Upper lobe of right lung (tissue), 1 donor: ENCODE results near the gene CUL1. TPM values are rescaled to one million over a fixed set of nuclear protein-coding genes. Genes with fewer than 3 reads are reported as not detected.

Experiments
- ATAC-seq: fragments of 200-7000 bp; cut with Tn5 transposase; one replicate; pipeline ENCODE4 v1.9.1; 2020; ENCODE audit warnings: mild to moderate bottlenecking, moderate library complexity
- DNase-seq: peaks from one replicate; pipeline ENCODE4 v3.0.0-alpha.2; 2020
- H3K27ac ChIP-seq: fragments of 200-600 bp; one replicate; pipeline ENCODE4 v1.8.0; 2022
- H3K27me3 ChIP-seq: fragments of 200-600 bp; one replicate; pipeline ENCODE4 v1.8.0; 2022; ENCODE audit warnings: mild to moderate bottlenecking
- H3K36me3 ChIP-seq: fragments of 200-600 bp; one replicate; pipeline ENCODE4 v1.8.0; 2022
- H3K4me1 ChIP-seq: fragments of 200-600 bp; one replicate; pipeline ENCODE4 v1.8.0; 2022
- H3K4me3 ChIP-seq: fragments of 200-600 bp; one replicate; pipeline ENCODE4 v1.8.0; 2022; ENCODE audit warnings: mild to moderate bottlenecking
- H3K9me3 ChIP-seq: fragments of 200-600 bp; one replicate; pipeline ENCODE4 v1.8.0; 2022
- intact Hi-C: fragments of 100-400 bp; cut with DNase I; formaldehyde crosslinking; loops from one replicate; pipeline ENCODE4 v1.11.0; 2022
- total RNA-seq: library from RNA; stranded (reverse); fragmentation: NEBNext Ultra II Directional; extraction: Animal tissue kit (Norgen Biotek cat#: 25700); gene quantifications from one replicate; pipeline ENCODE4 v1.2.1, GENCODE V29; 2021
- TF ChIP-seq, protein P1 (sequence below): fragments of 200-600 bp; IDR thresholded peaks from one replicate; pipeline ENCODE4 v1.8.0; 2022; ENCODE audit warnings: antibody characterized with exemption
- donor health status: DM: no; HTN: yes; CAD: no; lungs with severe emphysema.

CUL1 gene
- total RNA-seq, 1 donor from 2014 or later, result 44.4 TPM

DNA sequence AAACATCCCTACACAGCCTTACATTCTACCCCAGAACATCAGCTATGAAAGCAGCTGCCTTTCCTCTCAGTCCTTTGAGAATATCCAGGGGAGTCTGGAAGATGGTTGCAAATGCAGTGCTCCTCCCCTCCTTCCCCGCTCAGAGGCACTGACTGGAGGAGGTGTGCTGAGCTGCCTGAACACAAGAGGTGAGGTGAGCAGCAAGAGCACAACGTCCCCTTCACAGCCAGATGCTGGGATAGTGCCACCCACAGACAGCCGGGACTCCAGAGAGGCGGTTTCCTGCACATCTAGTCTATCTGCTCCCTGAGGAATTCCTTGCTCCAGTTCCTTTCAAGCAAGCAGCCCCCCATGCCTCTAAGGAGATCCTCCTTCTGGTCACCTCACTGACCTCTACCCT, 111.2 kb downstream of the CUL1 start:
- TF ChIP-seq, protein P1, sequence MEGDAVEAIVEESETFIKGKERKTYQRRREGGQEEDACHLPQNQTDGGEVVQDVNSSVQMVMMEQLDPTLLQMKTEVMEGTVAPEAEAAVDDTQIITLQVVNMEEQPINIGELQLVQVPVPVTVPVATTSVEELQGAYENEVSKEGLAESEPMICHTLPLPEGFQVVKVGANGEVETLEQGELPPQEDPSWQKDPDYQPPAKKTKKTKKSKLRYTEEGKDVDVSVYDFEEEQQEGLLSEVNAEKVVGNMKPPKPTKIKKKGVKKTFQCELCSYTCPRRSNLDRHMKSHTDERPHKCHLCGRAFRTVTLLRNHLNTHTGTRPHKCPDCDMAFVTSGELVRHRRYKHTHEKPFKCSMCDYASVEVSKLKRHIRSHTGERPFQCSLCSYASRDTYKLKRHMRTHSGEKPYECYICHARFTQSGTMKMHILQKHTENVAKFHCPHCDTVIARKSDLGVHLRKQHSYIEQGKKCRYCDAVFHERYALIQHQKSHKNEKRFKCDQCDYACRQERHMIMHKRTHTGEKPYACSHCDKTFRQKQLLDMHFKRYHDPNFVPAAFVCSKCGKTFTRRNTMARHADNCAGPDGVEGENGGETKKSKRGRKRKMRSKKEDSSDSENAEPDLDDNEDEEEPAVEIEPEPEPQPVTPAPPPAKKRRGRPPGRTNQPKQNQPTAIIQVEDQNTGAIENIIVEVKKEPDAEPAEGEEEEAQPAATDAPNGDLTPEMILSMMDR, result no peak
- ATAC-seq (no peak), DNase-seq (no peak)
- Histone ChIP-seq H3K4me1 (no peaks in the 10 kb centered on the region), H3K27ac (no peak overlapping the region), H3K4me3 (no peak overlapping the region), H3K9me3 (no peaks in the 10 kb centered on the region), H3K36me3 (peaks cover 4% of the 10 kb centered on the region), H3K27me3 (no peaks in the 10 kb centered on the region)
- intact Hi-C loops, result no loop called here

DNA sequence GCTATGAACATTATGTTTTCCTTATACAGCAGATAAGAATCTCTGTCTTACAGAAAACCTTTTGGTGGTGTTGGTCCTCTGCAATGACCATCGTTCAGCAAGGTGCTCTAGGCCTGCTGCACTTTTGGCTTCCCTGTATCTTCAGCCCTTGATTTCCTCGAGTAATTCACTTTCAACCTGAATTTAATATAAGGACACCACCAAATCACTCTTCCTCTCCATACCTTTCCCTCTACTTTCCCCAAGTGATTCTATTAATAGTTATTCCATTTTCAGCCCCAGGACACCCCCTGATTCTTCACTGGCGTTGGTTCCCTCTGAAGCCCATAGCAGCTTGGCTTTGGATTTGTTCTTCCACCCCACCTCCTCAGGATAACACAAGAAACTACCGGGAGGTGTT, 113.2 kb downstream of the CUL1 start:
- no peaks in the 10 kb centered on the region for H3K4me1 ChIP-seq
- ATAC-seq, result no peak
- H3K27me3 ChIP-seq, result no peaks in the 10 kb centered on the region
- no peak overlapping the region for H3K4me3 ChIP-seq
- H3K9me3 ChIP-seq, result no peaks in the 10 kb centered on the region
- TF ChIP-seq, protein P1, result no peak
- no peak overlapping the region for H3K27ac ChIP-seq
- peaks cover 4% of the 10 kb centered on the region for H3K36me3 ChIP-seq
- DNase-seq, result no peak
- intact Hi-C loops, result no loop called here

- TF ChIP-seq, protein P1, result no peak
Measured at GRCh38 chr7:148813890-148814289, 115.2 kb downstream of the CUL1 start.

DNA sequence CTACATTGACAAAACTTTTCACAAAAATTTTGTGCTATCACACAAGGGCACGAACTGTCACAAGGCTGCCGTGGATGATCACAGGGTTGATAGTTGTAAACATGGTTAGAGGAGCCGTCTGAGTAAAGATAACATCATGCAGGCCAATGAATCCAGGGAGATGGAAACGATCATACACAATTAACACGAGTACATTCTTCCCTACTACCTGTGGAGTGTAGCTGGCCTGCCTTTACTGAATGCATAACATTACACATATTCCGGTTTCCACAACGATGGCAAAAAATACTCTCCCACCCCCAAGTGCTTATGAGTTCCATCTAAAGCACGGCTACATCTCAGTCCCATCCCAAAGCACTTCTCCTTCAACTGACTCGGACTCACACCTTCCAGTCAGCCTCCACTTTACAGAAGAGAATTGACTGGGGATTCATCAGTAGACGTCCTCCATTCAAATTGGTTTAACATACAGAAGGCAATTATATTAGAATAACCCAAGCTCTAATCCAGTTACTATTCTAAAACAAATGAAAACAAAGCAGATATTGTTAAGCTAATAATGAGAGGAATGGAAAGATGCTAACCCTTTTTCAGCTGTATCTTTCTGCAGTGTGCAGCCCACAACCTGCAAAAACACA, 116.3 kb downstream of the CUL1 start:
- no peak for ATAC-seq
- no peaks in the 10 kb centered on the region for H3K4me1 ChIP-seq
- no peak overlapping the region for H3K4me3 ChIP-seq
- no peaks in the 10 kb centered on the region for H3K9me3 ChIP-seq
- no peaks in the 10 kb centered on the region for H3K27me3 ChIP-seq
- no peaks in the 10 kb centered on the region for H3K36me3 ChIP-seq
- TF ChIP-seq, protein P1, result no peak
- H3K27ac ChIP-seq, result no peak overlapping the region
- DNase-seq, result no peak
- intact Hi-C loops, result no loop called here

More at GRCh38 chr7:148813890-148814289, 115.2 kb downstream of the CUL1 start:
- Histone ChIP-seq H3K9me3 (no peaks in the 10 kb centered on the region), H3K27ac (no peak overlapping the region), H3K27me3 (no peaks in the 10 kb centered on the region), H3K36me3 (no peaks in the 10 kb centered on the region), H3K4me1 (no peaks in the 10 kb centered on the region), H3K4me3 (no peak overlapping the region)
- no peak for DNase-seq
- intact Hi-C loops, result no loop called here
- ATAC-seq, result no peak

DNA sequence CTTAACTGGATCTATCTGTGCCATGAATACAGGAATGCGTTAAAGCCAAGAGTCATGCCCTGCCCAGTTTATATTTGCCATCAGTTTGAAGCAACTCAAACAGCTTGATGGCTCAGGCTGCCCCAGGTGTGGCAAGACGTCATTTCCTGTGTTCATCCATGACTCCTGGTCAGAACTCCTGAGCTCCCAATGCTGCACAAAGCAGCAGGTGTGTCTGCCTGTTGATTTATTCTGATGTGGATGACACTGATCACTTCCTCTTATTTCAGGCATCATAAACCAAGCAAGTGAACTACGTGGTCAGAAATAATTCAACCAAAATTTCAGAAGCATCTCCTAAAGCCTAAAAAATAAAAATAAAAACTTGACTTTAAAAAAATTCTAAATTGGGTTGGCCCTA, 116.9 kb downstream of the CUL1 start:
- Histone ChIP-seq H3K4me1 (no peaks in the 10 kb centered on the region), H3K4me3 (no peak overlapping the region), H3K36me3 (no peaks in the 10 kb centered on the region), H3K27ac (no peak overlapping the region), H3K9me3 (no peaks in the 10 kb centered on the region), H3K27me3 (no peaks in the 10 kb centered on the region)
- ATAC-seq (no peak), DNase-seq (no peak)
- TF ChIP-seq, protein P1, result no peak
- intact Hi-C loops, result no loop called here
